ENCODE measurements around the gene KIAA0586. TPM values are rescaled to one million over a fixed set of nuclear protein-coding genes. Genes with fewer than 3 reads are reported as not detected.

The KIAA0586 gene
- total RNA-seq, 1 experiment from 2014 or later = 23.5 TPM

DNA sequence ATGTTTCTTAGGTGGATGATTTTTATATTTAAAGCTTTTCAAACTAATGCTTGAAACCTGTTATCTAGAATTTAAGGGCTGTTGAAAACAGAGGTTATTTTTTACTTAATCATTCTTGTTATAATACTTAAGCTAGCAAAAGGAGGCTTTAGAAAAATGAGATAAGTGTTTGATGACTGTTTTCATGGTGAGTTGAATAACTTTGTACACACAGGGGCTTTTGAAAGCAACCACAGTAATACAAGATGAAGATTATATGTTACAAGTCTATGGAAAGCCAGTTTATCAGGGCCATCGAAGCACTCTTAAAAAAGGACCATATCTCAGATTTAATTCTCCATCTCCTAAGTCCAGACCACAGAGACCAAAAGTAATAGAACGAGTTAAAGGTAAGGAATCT is 33.3 kb downstream of the KIAA0586 start (continued):
- TF ChIP-seq, protein P1, sequence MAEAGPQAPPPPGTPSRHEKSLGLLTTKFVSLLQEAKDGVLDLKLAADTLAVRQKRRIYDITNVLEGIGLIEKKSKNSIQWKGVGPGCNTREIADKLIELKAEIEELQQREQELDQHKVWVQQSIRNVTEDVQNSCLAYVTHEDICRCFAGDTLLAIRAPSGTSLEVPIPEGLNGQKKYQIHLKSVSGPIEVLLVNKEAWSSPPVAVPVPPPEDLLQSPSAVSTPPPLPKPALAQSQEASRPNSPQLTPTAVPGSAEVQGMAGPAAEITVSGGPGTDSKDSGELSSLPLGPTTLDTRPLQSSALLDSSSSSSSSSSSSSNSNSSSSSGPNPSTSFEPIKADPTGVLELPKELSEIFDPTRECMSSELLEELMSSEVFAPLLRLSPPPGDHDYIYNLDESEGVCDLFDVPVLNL (CRISPR knock-in tag; IDR thresholded peaks at IDR 0.05; ENCODE audit: borderline replicate concordance, low read depth) = no peak
- TF ChIP-seq, protein P2, sequence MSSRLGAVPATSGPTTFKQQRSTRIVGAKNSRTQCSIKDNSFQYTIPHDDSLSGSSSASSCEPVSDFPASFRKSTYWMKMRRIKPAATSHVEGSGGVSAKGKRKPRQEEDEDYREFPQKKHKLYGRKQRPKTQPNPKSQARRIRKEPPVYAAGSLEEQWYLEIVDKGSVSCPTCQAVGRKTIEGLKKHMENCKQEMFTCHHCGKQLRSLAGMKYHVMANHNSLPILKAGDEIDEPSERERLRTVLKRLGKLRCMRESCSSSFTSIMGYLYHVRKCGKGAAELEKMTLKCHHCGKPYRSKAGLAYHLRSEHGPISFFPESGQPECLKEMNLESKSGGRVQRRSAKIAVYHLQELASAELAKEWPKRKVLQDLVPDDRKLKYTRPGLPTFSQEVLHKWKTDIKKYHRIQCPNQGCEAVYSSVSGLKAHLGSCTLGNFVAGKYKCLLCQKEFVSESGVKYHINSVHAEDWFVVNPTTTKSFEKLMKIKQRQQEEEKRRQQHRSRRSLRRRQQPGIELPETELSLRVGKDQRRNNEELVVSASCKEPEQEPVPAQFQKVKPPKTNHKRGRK (CRISPR knock-in tag; IDR thresholded peaks at IDR 0.05; ENCODE audit: borderline replicate concordance) = no peak

DNA sequence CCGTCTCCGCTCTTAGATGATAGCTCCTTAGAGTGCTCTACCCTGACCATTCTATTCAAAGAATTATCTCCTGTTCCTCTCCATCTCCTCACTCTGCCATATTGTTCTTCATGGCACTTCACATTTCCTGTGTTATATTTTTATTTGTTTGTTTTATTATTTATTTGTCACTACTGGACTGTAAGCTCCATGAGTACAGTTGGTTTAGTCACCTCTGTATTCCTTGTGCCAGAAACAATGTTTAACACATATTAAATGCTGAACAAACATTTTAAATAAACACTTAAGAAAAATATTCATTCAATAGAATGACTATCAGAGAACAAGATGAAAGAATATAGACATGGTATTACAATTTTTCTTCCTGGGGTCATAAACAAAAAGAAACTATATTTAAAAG is 35.6 kb downstream of the KIAA0586 start:
- ATAC-seq (no peak), DNase-seq (ENCODE audit: low spot score) (no peak)
- CTCF ChIA-PET = no interaction called here
- no peak overlapping the region for H3K4me3 Mint-ChIP-seq
- H3K36me3 Mint-ChIP-seq = peaks cover 11% of the 10 kb centered on the region
- H3K9me3 Mint-ChIP-seq = no peaks in the 10 kb centered on the region
- POLR2A ChIA-PET = no interaction called here
- no peak overlapping the region for H3K27ac Mint-ChIP-seq
- H3K27me3 Mint-ChIP-seq (ENCODE audit: low read depth) = no peaks in the 10 kb centered on the region
- TF ChIP-seq NR1H2 (CRISPR knock-in tag; IDR thresholded peaks at IDR 0.05) (no peak), EMX1 (CRISPR knock-in tag; IDR thresholded peaks at IDR 0.05) (no peak), ZNF423 (CRISPR knock-in tag; IDR thresholded peaks at IDR 0.05) (no peak), ATF1 (CRISPR knock-in tag; IDR thresholded peaks at IDR 0.05) (no peak), CBFB (CRISPR knock-in tag; IDR thresholded peaks at IDR 0.05; ENCODE audit: low read depth) (no peak), ESRRA (CRISPR knock-in tag; IDR thresholded peaks at IDR 0.05; ENCODE audit: borderline replicate concordance) (no peak), SMAD4 (CRISPR knock-in tag; IDR thresholded peaks at IDR 0.05) (no peak), OVOL2 (CRISPR knock-in tag; IDR thresholded peaks at IDR 0.05; ENCODE audit: borderline replicate concordance) (no peak), GABPB1 (CRISPR knock-in tag; IDR thresholded peaks at IDR 0.05) (no peak), ZNF317 (CRISPR knock-in tag; IDR thresholded peaks at IDR 0.05; ENCODE audit: borderline replicate concordance, low read depth) (no peak), TEAD1 (CRISPR knock-in tag; IDR thresholded peaks at IDR 0.05) (no peak), RELA (CRISPR knock-in tag; IDR thresholded peaks at IDR 0.05; ENCODE audit: borderline replicate concordance) (no peak)
- TF ChIP-seq, protein P3, sequence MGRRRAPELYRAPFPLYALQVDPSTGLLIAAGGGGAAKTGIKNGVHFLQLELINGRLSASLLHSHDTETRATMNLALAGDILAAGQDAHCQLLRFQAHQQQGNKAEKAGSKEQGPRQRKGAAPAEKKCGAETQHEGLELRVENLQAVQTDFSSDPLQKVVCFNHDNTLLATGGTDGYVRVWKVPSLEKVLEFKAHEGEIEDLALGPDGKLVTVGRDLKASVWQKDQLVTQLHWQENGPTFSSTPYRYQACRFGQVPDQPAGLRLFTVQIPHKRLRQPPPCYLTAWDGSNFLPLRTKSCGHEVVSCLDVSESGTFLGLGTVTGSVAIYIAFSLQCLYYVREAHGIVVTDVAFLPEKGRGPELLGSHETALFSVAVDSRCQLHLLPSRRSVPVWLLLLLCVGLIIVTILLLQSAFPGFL (CRISPR knock-in tag; IDR thresholded peaks at IDR 0.05; ENCODE audit: borderline replicate concordance) = no peak
- no peaks in the 10 kb centered on the region for H3K4me1 Mint-ChIP-seq

DNA sequence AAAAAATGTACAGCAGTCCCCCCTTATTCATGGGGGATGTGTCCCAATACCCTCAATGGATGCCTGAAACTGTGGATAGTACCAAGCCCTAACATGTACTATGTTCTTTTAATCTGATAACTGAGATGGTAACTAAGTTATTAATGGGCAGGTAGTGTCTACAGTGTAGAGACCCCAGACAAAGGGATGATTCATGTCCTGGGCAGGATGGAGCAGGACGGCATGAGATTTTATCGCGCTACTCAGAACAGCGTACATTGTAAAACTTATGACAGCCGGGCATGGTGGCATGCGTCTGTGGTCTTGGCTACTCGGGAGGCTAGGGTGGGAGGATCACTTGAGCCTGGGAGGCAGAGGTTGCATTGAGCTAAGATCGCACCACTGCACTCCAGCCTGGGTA is 37.1 kb downstream of the KIAA0586 start:
- H3K36me3 Mint-ChIP-seq = peaks cover 10% of the 10 kb centered on the region
- H3K27me3 Mint-ChIP-seq (ENCODE audit: low read depth) = no peaks in the 10 kb centered on the region
- no peak for DNase-seq (ENCODE audit: low spot score)
- POLR2A ChIA-PET = no interaction called here
- ATAC-seq = no peak
- no peaks in the 10 kb centered on the region for H3K9me3 Mint-ChIP-seq
- no peak overlapping the region for H3K27ac Mint-ChIP-seq
- CTCF ChIA-PET = no interaction called here
- H3K4me3 Mint-ChIP-seq = no peak overlapping the region
- H3K4me1 Mint-ChIP-seq = no peaks in the 10 kb centered on the region
- TF ChIP-seq E2F5 (CRISPR knock-in tag; IDR thresholded peaks at IDR 0.05) = no peak
- TF ChIP-seq, protein P4, sequence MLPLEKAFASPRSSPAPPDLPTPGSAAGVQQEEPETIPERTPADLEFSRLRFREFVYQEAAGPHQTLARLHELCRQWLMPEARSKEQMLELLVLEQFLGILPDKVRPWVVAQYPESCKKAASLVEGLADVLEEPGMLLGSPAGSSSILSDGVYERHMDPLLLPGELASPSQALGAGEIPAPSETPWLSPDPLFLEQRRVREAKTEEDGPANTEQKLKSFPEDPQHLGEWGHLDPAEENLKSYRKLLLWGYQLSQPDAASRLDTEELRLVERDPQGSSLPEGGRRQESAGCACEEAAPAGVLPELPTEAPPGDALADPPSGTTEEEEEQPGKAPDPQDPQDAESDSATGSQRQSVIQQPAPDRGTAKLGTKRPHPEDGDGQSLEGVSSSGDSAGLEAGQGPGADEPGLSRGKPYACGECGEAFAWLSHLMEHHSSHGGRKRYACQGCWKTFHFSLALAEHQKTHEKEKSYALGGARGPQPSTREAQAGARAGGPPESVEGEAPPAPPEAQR (CRISPR knock-in tag; IDR thresholded peaks at IDR 0.05) = no peak
- TF ChIP-seq, protein P5, sequence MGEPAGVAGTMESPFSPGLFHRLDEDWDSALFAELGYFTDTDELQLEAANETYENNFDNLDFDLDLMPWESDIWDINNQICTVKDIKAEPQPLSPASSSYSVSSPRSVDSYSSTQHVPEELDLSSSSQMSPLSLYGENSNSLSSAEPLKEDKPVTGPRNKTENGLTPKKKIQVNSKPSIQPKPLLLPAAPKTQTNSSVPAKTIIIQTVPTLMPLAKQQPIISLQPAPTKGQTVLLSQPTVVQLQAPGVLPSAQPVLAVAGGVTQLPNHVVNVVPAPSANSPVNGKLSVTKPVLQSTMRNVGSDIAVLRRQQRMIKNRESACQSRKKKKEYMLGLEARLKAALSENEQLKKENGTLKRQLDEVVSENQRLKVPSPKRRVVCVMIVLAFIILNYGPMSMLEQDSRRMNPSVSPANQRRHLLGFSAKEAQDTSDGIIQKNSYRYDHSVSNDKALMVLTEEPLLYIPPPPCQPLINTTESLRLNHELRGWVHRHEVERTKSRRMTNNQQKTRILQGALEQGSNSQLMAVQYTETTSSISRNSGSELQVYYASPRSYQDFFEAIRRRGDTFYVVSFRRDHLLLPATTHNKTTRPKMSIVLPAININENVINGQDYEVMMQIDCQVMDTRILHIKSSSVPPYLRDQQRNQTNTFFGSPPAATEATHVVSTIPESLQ (CRISPR knock-in tag; IDR thresholded peaks at IDR 0.05) = no peak
- no peak for TF ChIP-seq TEAD4 (CRISPR knock-in tag; IDR thresholded peaks at IDR 0.05)
- TF ChIP-seq, protein P6, sequence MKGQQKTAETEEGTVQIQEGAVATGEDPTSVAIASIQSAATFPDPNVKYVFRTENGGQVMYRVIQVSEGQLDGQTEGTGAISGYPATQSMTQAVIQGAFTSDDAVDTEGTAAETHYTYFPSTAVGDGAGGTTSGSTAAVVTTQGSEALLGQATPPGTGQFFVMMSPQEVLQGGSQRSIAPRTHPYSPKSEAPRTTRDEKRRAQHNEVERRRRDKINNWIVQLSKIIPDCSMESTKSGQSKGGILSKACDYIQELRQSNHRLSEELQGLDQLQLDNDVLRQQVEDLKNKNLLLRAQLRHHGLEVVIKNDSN (CRISPR knock-in tag; IDR thresholded peaks at IDR 0.05) = no peak
- no peak for TF ChIP-seq MXD4 (CRISPR knock-in tag; IDR thresholded peaks at IDR 0.05; ENCODE audit: borderline replicate concordance)
- no peak for TF ChIP-seq IRF2 (CRISPR knock-in tag; IDR thresholded peaks at IDR 0.05; ENCODE audit: borderline replicate concordance, low read depth)
- no peak for TF ChIP-seq FOXJ3 (CRISPR knock-in tag; IDR thresholded peaks at IDR 0.05; ENCODE audit: borderline replicate concordance)
- no peak for TF ChIP-seq NR3C1 (CRISPR knock-in tag; conservative IDR thresholded peaks at IDR 0.05; ENCODE audit: low read depth)
